HEK293T (cell line): ENCODE results near the gene BTNL3.

Source experiments
- CTCF ChIA-PET: fragments of 350-600 bp; formaldehyde crosslinking; extraction: SDS; loops from one replicate; lab custom pipeline; 2021; ENCODE audit warnings: antibody characterized with exemption, inconsistent platforms; lab: Yijun Ruan, JAX
- POLR2A ChIA-PET: fragments of 350-600 bp; formaldehyde crosslinking; extraction: SDS; loops from one replicate; lab custom pipeline; 2020; ENCODE audit warnings: antibody characterized with exemption, inconsistent platforms; lab: Yijun Ruan, JAX
- DNase-seq: peaks from one replicate; pipeline ENCODE4 v3.0.0; 2012; ENCODE audit warnings: mixed read lengths; ENCODE audit errors: extremely low spot score
- ARNT ChIP-seq: fragments of 450-650 bp; IDR thresholded peaks from 2 replicates; pipeline ENCODE4 v1.6.1; 2017; ENCODE audit warnings: mild to moderate bottlenecking
- BHLHE40 ChIP-seq: fragments of 450-650 bp; IDR thresholded peaks from 2 replicates; pipeline ENCODE4 v1.6.1; 2016; ENCODE audit warnings: mild to moderate bottlenecking, moderate library complexity, borderline replicate concordance
- CTBP1 ChIP-seq: fragments of 450-650 bp; IDR thresholded peaks from 2 replicates; pipeline ENCODE4 v1.6.1; 2016; ENCODE audit warnings: borderline replicate concordance
- ELF4 ChIP-seq: fragments of 450-650 bp; IDR thresholded peaks from 2 replicates; pipeline ENCODE4 v1.6.1; 2017; ENCODE audit warnings: antibody characterized with exemption
- FOXA1 ChIP-seq: fragments of 450-650 bp; IDR thresholded peaks from 2 replicates; pipeline ENCODE4 v1.6.1; 2016; ENCODE audit warnings: mild to moderate bottlenecking
- FOXK2 ChIP-seq: fragments of 450-650 bp; IDR thresholded peaks from 2 replicates; pipeline ENCODE4 v1.6.1; 2016; ENCODE audit warnings: mild to moderate bottlenecking
- FOXM1 ChIP-seq: fragments of 450-650 bp; IDR thresholded peaks from 2 replicates; pipeline ENCODE4 v1.6.1; 2017; ENCODE audit warnings: mild to moderate bottlenecking, borderline replicate concordance
- HDGF ChIP-seq: fragments of 450-650 bp; IDR thresholded peaks from 2 replicates; pipeline ENCODE4 v1.6.1; 2017; ENCODE audit warnings: antibody characterized with exemption, borderline replicate concordance
- L3MBTL2 ChIP-seq: fragments of 450-650 bp; conservative IDR thresholded peaks from 2 replicates; pipeline ENCODE4 v1.6.1; 2016; ENCODE audit warnings: mild to moderate bottlenecking
- LEF1 ChIP-seq: fragments of 450-650 bp; IDR thresholded peaks from 2 replicates; pipeline ENCODE4 v1.6.1; 2017; ENCODE audit warnings: mild to moderate bottlenecking, borderline replicate concordance
- NFRKB ChIP-seq: fragments of 450-650 bp; IDR thresholded peaks from 2 replicates; pipeline ENCODE4 v1.6.1; 2016; ENCODE audit warnings: mild to moderate bottlenecking, moderate library complexity
- SP1 ChIP-seq: fragments of 450-650 bp; IDR thresholded peaks from 2 replicates; pipeline ENCODE4 v1.6.1; 2017
- SUZ12 ChIP-seq: fragments of 450-650 bp; IDR thresholded peaks from 2 replicates; pipeline ENCODE4 v1.6.1; 2016; ENCODE audit warnings: mild to moderate bottlenecking
- TARDBP ChIP-seq: fragments of 450-650 bp; IDR thresholded peaks from 2 replicates; pipeline ENCODE4 v1.6.1; 2016
- ZNF384 ChIP-seq: fragments of 450-650 bp; IDR thresholded peaks from 2 replicates; pipeline ENCODE4 v1.6.1; 2016
- TF ChIP-seq, protein P1 (sequence below): fragments of 450-650 bp; IDR thresholded peaks from 2 replicates; pipeline ENCODE4 v1.6.1; 2016

BTNL3 gene, protein sequence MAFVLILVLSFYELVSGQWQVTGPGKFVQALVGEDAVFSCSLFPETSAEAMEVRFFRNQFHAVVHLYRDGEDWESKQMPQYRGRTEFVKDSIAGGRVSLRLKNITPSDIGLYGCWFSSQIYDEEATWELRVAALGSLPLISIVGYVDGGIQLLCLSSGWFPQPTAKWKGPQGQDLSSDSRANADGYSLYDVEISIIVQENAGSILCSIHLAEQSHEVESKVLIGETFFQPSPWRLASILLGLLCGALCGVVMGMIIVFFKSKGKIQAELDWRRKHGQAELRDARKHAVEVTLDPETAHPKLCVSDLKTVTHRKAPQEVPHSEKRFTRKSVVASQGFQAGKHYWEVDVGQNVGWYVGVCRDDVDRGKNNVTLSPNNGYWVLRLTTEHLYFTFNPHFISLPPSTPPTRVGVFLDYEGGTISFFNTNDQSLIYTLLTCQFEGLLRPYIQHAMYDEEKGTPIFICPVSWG

DNA sequence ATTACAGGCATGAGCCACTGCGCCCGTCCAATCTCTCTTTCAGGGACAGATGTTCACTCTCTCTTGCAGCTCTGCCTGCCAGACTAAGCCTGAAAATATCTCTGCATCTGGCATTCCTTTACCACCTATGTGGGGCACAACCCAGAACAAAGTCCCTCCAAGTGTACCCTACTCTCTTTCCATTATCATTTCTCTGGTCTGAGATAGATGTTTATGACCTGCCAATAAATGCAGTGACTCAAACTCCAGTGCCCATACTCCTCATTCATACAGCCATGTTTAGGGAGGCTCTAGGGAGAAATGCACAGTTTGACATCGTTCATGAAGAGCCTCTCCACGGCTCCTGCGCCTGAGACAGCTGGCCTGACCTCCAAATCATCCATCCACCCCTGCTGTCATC lies at the start of gene BTNL3:
BTNL3 (plus strand) TSS at position 255 of the 400 bp plus-strand sequence. CDS start 183 bp downstream, outside the sequence.
- DNase-seq = no peak
- ChIA-PET POLR2A (no interaction called here), CTCF (no interaction called here)
- TF ChIP-seq SUZ12 (no peak), FOXA1 (no peak), SP1 (no peak), BHLHE40 (no peak), ZNF384 (no peak), HDGF (no peak), L3MBTL2 (no peak), TARDBP (no peak), CTBP1 (no peak), FOXK2 (no peak), ARNT (no peak)

DNA sequence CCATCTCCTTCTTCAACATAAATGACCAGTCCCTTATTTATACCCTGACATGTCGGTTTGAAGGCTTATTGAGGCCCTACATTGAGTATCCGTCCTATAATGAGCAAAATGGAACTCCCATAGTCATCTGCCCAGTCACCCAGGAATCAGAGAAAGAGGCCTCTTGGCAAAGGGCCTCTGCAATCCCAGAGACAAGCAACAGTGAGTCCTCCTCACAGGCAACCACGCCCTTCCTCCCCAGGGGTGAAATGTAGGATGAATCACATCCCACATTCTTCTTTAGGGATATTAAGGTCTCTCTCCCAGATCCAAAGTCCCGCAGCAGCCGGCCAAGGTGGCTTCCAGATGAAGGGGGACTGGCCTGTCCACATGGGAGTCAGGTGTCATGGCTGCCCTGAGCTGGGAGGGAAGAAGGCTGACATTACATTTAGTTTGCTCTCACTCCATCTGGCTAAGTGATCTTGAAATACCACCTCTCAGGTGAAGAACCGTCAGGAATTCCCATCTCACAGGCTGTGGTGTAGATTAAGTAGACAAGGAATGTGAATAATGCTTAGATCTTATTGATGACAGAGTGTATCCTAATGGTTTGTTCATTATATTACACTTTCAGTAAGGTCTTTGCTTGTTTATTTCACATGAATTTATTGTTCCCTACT lies 38.2 kb upstream of the BTNL3 start:
- ChIA-PET POLR2A (no interaction called here), CTCF (no interaction called here)
- DNase-seq = no peak
- no peak for TF ChIP-seq ELF4
- no peak for TF ChIP-seq ARNT
- TF ChIP-seq SUZ12 = no peak
- no peak for TF ChIP-seq L3MBTL2
- TF ChIP-seq HDGF = no peak
- no peak for TF ChIP-seq CTBP1
- no peak for TF ChIP-seq LEF1
- TF ChIP-seq, protein P1, sequence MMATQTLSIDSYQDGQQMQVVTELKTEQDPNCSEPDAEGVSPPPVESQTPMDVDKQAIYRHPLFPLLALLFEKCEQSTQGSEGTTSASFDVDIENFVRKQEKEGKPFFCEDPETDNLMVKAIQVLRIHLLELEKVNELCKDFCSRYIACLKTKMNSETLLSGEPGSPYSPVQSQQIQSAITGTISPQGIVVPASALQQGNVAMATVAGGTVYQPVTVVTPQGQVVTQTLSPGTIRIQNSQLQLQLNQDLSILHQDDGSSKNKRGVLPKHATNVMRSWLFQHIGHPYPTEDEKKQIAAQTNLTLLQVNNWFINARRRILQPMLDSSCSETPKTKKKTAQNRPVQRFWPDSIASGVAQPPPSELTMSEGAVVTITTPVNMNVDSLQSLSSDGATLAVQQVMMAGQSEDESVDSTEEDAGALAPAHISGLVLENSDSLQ = no peak
- TF ChIP-seq TARDBP = no peak
- no peak for TF ChIP-seq FOXA1
- no peak for TF ChIP-seq SP1
- TF ChIP-seq ZNF384 = no peak
- no peak for TF ChIP-seq FOXM1
- TF ChIP-seq NFRKB = no peak
- TF ChIP-seq FOXK2 = no peak
- TF ChIP-seq BHLHE40 = no peak

DNA sequence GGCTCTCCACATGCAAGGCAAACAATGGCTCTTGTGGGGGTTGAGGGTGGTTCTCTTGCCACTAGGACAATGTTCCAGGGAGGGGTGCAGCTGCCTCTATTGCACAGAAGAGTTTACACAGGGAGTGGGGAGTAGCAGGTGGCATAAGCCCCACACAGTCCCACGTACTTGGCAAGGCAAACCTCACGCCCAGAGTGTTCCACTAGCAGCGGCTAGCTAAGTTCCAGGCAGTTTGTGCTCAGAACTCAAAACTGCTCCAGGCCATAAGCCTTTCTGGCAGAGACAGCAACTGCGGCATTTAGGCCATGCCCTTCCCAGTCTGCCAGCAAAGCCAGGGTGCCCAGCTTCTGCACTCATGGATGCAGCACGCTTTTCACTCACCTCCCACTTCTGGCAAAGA lies 29.0 kb upstream of the BTNL3 start:
- DNase-seq = no peak
- POLR2A ChIA-PET = no interaction called here
- TF ChIP-seq FOXM1 = no peak
- no peak for TF ChIP-seq SUZ12
- no peak for TF ChIP-seq SP1
- no peak for TF ChIP-seq NFRKB
- TF ChIP-seq ZNF384 = no peak
- TF ChIP-seq LEF1 = no peak
- no peak for TF ChIP-seq FOXA1
- no peak for TF ChIP-seq CTBP1
- CTCF ChIA-PET = no interaction called here

- no peak for DNase-seq
- no peak for TF ChIP-seq SUZ12
- TF ChIP-seq FOXA1 = no peak
- TF ChIP-seq BHLHE40 = no peak
- TF ChIP-seq, protein P1 = no peak
- ChIA-PET POLR2A (no interaction called here), CTCF (no interaction called here)
These were observed 28.4 kb upstream of the BTNL3 start for GRCh38 chr5:180960209-180960608.

- DNase-seq = no peak
- ChIA-PET CTCF (no interaction called here), POLR2A (no interaction called here)
- TF ChIP-seq BHLHE40 = no peak
- no peak for TF ChIP-seq ZNF384
- no peak for TF ChIP-seq ELF4
- no peak for TF ChIP-seq TARDBP
- no peak for TF ChIP-seq SP1
- no peak for TF ChIP-seq LEF1
- TF ChIP-seq FOXA1 = no peak
These were observed 19.2 kb upstream of the BTNL3 start for GRCh38 chr5:180969406-180969805.

- TF ChIP-seq TARDBP = no peak
- TF ChIP-seq, protein P1 = no peak
These were observed 18.3 kb upstream of the BTNL3 start for GRCh38 chr5:180970336-180970735.

More at GRCh38 chr5:180970336-180970735, 18.3 kb upstream of the BTNL3 start:
- ChIA-PET POLR2A (no interaction called here), CTCF (no interaction called here)
- DNase-seq = no peak
